Psoas muscle (tissue), 8 donors: Measurements from ENCODE around the gene EBLN2. TPM values are rescaled to one million over a fixed set of nuclear protein-coding genes. Genes with fewer than 3 reads are reported as not detected.

ENCODE experiments used
- ATAC-seq, 4 donors: fragments of 200-7000 bp; cut with Tn5 transposase; one replicate each; pipeline ENCODE4 v1.9.1; 2020; ENCODE audit warnings: moderate library complexity in 3 of 4, mild to moderate bottlenecking in 2 of 4
- DNase-seq, 2 donors: peaks; one replicate each; pipeline ENCODE4 v3.0.0-alpha.2; 2020
- H3K27ac ChIP-seq: fragments of 200-600 bp; one replicate; pipeline ENCODE4 v1.8.0; 2022
- H3K27me3 ChIP-seq, 3 donors: fragments of 200-600 bp in 1 of 3; one replicate each; pipeline versions ENCODE4 v1.6.1 to v1.8.0; 2013 to 2022; ENCODE audit warnings: low read length in 2 of 3, mild to moderate bottlenecking in 2 of 3, moderate library complexity in 1 of 3; ENCODE audit not compliant: insufficient read depth in 3 of 3
- H3K36me3 ChIP-seq, 2 donors: fragments of 200-600 bp in 1 of 2; one replicate each; pipeline versions ENCODE4 v1.6.1 to v1.8.0; 2013 to 2022; ENCODE audit warnings: low read depth in 1 of 2, mild to moderate bottlenecking in 1 of 2, moderate library complexity in 1 of 2; ENCODE audit not compliant: insufficient read depth in 1 of 2
- H3K4me1 ChIP-seq: fragments of 200-600 bp; one replicate; pipeline ENCODE4 v1.8.0; 2022
- H3K4me3 ChIP-seq: fragments of 200-600 bp; one replicate; pipeline ENCODE4 v1.8.0; 2022; ENCODE audit warnings: mild to moderate bottlenecking
- H3K9me3 ChIP-seq: fragments of 200-600 bp; one replicate; pipeline ENCODE4 v1.8.0; 2022
- CTCF ChIP-seq: fragments of 200-600 bp; IDR thresholded peaks from one replicate; pipeline ENCODE4 v1.8.0; 2022; ENCODE audit warnings: antibody characterized with exemption
- WGBS, 3 donors: extraction: QIAGEN DNeasy Blood & Tissue Kit; methylation state at CpG; one replicate each; pipeline versions ENCODE4 v1.1.6 to v1.1.7; 2013; 5-methylcytosine and 5-hydroxymethylcytosine counted together
- intact Hi-C, 2 donors: fragments of 100-400 bp; cut with DNase I; formaldehyde crosslinking; loops; one replicate each; pipeline versions ENCODE4 v1.11.0 to v1.14.2; 2022
- polyA plus RNA-seq, 3 donors: library from polyadenylated mRNA; stranded (reverse); fragments of 200-250 nt; gene quantifications; one replicate each; pipeline ENCODE4 v1.2.3, GENCODE V29; 2013
- total RNA-seq, 4 donors: library from RNA; stranded (reverse); fragmentation: NEBNext Ultra II Directional in 2 of 4; extraction: Animal tissue kit (Norgen Biotek cat#: 25700) in 2 of 4; gene quantifications; one replicate each; pipeline versions ENCODE4 v1.2.1 to v1.2.4, GENCODE V29; 2021 to 2023
- donor health status: healthy with polysubstance abuse.
- donor health status: DM: no; HTN: no; CAD: no; lungs with moderate emphysema.
- donor health status: Bipolar disorder and iron deficiency.
- donor health status: healthy.
- donor health status: DM: yes; HTN: yes; CAD: no.
- donor health status: DM: no; HTN: no; CAD: no.
- donor health status: DM: no; HTN: no; CAD: no.
- donor health status: DM: yes; HTN: yes; CAD: no.

Gene EBLN2
- total and polyA plus RNA-seq, 7 donors: 0.08 to 1.4 (median 0.54) TPM

DNA sequence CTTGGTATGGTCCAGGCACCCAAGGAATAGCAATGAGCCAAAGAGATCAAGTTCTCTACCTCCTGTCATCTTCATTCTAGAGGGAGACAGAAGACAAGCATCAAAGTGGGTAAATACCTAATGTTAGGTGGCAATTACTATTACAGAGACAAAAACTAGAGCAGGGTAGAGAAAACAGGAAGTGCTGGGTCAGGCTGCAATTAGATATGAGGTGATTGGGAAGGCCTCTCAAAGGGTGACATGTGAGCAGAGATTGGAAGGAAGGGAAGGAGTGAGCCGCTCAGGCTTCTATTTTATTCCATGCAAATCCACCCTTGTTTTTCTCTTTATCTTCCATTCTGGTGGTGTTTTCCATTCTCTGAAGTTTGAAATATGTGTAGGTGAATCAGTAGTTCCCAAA lies 37.4 kb downstream of the EBLN2 start:
- DNase-seq (no peak), ATAC-seq (no peak)
- Histone ChIP-seq H3K36me3 (no peaks in the 10 kb centered on the region), H3K9me3 (no peaks in the 10 kb centered on the region), H3K27ac (no peak overlapping the region), H3K4me1 (no peaks in the 10 kb centered on the region), H3K4me3 (no peak overlapping the region), H3K27me3 (no peaks in the 10 kb centered on the region)
- no peak for TF ChIP-seq CTCF
- WGBS, 3 donors: 88 to 90% (median 88%) methylated on average over 1 of the region's 1 CpG
- intact Hi-C loops: no loop called here

- Histone ChIP-seq H3K27me3 (no peaks in the 10 kb centered on the region), H3K4me3 (no peak overlapping the region), H3K36me3 (no peaks in the 10 kb centered on the region), H3K4me1 (no peaks in the 10 kb centered on the region), H3K27ac (no peak overlapping the region), H3K9me3 (no peaks in the 10 kb centered on the region)
- ATAC-seq: peak; percentile 86 to 97 (median 93)
- peak; percentile 65 to 80 for DNase-seq
- peak; percentile 95 for TF ChIP-seq CTCF
- intact Hi-C loops: loop anchor here (1.0 to 10.0 kb wide), 5 partner anchors 330 to 754 kb away; no protein-coding TSS in a partner anchor
- WGBS, 3 donors: 35 to 36% (median 35%) methylated on average over 9 of the region's 9 CpGs
Measured at GRCh38 chr3:73100741-73101559, 39.5 kb downstream of the EBLN2 start.

DNA sequence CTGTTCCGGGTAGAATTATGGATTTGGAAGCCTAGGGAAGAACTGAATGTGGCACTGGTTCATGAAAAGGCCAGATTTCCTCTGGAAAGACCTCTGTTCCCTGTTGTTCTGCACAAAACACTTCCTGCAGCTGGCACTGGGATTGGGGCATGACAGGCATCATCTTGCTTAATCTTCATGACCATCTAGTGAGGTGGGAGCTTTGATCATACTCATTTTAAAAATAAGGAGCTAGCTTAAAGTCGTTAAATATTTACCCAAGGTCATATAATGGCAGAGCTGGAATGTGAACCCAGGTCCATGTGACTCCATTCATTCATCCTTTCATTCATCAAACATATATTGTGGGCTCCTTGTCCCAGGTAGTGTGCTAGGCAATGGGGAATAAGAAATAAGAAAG lies 40.4 kb downstream of the EBLN2 start:
- Histone ChIP-seq H3K27ac (no peak overlapping the region), H3K4me1 (no peaks in the 10 kb centered on the region), H3K36me3 (no peaks in the 10 kb centered on the region), H3K9me3 (no peaks in the 10 kb centered on the region), H3K27me3 (no peaks in the 10 kb centered on the region), H3K4me3 (no peak overlapping the region)
- ATAC-seq: no peak
- WGBS, 3 donors: 77 to 82% (median 78%) methylated on average over 2 of the region's 2 CpGs
- DNase-seq: no peak
- no peak for TF ChIP-seq CTCF
- intact Hi-C loops: loop anchor here (1.0 to 10.0 kb wide), 5 partner anchors 329 to 753 kb away; no protein-coding TSS in a partner anchor

- intact Hi-C loops: loop anchor here in 1 of 2 donors (10.0 kb wide), 1 partner anchor 748 kb away; no protein-coding TSS in a partner anchor
- Histone ChIP-seq H3K27ac (no peak overlapping the region), H3K4me3 (no peak overlapping the region), H3K27me3 (no peaks in the 10 kb centered on the region), H3K4me1 (no peaks in the 10 kb centered on the region), H3K9me3 (no peaks in the 10 kb centered on the region), H3K36me3 (no peaks in the 10 kb centered on the region)
- DNase-seq (no peak), ATAC-seq (no peak)
- 70 to 89% (median 77%) methylated on average over 3 of the region's 3 CpGs for WGBS, 3 donors
- TF ChIP-seq CTCF: no peak
Measured at GRCh38 chr3:73107215-73107614, 45.8 kb downstream of the EBLN2 start.
